NCI-H128 (cell line): Measurements from ENCODE around the gene GNGT2.
"Not testable (repeated sequence)": the region's sequence is repeated elsewhere in the genome, so short reads cannot be mapped to it uniquely, and the experiment has no call there.

Experiments used
- DNase-seq: peaks from one replicate; lab custom pipeline; 2025; ENCODE audit not compliant: unreplicated experiment; lab: John Stamatoyannopoulos, UW

Gene GNGT2

DNA sequence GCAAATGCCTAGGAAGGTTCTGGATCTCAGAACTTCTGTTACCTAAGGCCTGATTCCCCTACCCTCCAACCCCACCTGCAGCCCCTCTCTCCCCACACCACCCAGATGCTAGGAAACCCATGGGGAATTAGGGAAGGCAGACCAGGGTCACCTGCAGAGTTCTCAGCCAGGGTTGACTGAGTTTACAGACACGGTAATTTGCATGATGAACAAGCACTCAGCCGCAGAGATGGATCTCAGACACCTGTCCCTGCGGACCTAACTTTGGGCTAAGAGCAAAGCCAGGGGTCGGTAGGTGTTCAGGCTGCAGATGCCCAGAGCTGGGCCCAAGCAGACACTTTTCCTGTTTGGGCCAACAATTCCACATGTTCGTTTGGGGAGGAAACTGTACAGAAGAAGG, 3.0 kb upstream of the GNGT2 start:
- DNase-seq, result no peak

GRCh38 chr17:49209061-49209571, 1.3 kb downstream of the GNGT2 start:
- DNase-seq, result no peak

GRCh38 chr17:49204516-49204915, 5.9 kb downstream of the GNGT2 start:
- no peak for DNase-seq

GRCh38 chr17:49203796-49204195, 6.6 kb downstream of the GNGT2 start:
- no peak for DNase-seq

GRCh38 chr17:49201481-49201927, 8.9 kb downstream of the GNGT2 start:
- DNase-seq, result no peak

- DNase-seq, result no peak
These were observed 9.8 kb downstream of the GNGT2 start for GRCh38 chr17:49200423-49201083.

DNA sequence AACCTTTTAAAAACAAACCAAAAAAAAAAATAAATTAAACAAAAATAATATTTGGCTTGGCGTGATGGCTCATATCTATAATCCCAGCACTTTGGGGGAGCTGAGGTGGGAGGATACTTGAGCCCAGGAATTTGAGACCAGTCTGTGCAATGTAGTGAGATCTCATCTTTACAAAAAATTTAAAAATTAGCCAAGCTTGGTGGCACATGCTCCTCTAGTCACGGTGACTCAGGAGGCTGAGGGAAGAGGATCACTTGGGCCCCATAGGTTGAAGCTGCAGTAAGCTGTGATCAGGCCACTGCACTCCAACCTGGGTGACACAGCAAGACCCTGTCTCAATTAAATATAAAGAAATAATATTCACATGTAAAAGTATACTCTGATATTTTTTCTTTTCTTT, 12.2 kb downstream of the GNGT2 start:
- no peak for DNase-seq

DNA sequence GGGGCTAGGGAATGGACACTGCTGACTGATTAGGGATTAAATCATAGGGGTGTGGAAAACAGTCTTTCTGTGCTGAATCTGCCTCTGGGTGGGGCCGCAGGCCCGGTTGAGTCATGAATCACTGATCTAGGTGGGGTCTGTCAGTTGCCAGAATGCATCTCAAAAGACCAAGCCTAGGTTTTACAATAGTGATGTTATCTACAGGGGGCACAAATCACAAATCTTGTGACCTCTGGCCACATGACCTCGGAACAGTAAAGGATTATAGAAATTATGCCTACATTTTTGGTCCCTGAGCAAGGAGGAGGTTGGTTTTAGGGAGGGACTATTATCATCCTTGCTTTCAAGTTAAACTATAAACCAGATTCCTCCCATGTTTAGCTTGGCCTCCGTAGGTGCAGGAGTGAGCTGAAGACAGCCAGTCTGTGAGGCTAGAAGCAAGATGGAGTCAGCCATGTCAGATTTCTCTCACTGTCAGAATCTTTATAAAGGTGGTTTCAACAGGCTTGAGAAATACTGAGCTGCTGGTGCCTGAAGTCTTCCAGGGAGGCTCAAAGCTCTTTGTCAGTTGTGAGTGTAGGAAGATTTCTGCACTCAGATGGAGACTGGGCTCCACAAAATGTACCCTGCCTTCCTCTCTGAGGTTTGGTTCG, 12.9 kb downstream of the GNGT2 start:
- no peak for DNase-seq

DNA sequence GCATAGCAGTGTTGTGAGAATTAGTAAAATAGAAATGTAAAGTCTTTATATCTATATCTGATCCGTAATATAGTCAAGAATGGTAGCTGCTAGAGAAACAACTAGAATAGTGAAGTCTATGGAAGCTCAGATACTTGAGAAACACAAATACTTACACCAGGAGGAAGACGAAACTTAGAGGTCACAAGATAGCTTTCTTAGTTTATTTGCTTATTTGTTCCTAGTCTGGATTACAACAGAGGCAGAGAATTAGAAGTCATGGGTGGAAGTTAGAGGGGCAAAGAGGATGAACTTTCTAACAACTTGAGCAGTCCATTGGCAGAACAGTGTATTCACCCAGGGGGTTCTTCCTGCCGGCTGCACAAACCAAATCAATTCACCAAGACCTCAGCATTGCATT, 13.9 kb downstream of the GNGT2 start:
- DNase-seq, result no peak

GRCh38 chr17:49195751-49196150, 14.6 kb downstream of the GNGT2 start:
- no peak for DNase-seq

- no peak for DNase-seq
These were observed 16.1 kb downstream of the GNGT2 start for GRCh38 chr17:49194297-49194607.

- DNase-seq, result no peak
These were observed 16.7 kb downstream of the GNGT2 start for GRCh38 chr17:49193513-49194296.

GRCh38 chr17:49191917-49192741, 18.2 kb downstream of the GNGT2 start:
- peak; percentile 21 for DNase-seq

GRCh38 chr17:49191409-49191916, 18.9 kb downstream of the GNGT2 start:
- DNase-seq, result no peak

- DNase-seq, result no peak
These were observed 19.4 kb downstream of the GNGT2 start for GRCh38 chr17:49190932-49191331.

DNA sequence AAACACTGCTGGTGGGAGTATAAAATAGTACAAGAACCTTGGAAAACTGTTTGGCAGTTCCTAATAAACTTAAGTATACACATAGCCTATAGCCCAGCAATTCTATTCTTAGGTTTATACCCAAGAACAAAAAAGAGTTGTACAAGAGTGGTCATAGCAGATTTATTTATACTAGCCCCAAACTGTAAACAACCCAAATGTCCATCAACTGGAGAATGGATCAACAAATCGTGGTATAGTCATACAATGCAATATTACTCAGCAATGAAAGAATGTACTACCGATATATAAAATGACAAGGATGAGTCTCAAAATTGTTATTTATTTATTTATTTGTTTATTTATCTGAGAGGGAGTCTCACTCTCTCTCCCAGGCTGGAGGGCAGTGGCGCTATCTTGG, 23.1 kb downstream of the GNGT2 start:
- DNase-seq, result no peak

DNA sequence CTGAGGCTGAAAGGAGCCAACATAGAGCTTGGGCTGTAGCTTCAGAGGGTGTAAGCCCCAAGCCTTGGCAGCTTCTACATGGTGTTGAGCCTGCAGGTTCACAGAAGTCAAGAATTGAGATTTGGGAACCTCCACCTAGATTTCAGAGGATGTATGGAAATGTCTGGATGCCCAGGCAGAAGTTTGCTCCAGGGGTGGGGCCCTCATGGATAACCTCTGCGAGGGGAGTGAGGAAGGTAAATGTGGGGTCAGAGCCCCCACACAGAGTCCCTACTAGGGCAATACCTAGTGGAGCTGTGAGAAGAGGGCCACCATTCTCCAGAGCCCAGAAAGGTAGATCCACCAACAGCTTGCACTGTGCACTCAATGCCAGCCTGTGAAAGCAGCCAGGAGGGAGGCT, 25.0 kb downstream of the GNGT2 start:
- not testable (repeated sequence) for DNase-seq

DNA sequence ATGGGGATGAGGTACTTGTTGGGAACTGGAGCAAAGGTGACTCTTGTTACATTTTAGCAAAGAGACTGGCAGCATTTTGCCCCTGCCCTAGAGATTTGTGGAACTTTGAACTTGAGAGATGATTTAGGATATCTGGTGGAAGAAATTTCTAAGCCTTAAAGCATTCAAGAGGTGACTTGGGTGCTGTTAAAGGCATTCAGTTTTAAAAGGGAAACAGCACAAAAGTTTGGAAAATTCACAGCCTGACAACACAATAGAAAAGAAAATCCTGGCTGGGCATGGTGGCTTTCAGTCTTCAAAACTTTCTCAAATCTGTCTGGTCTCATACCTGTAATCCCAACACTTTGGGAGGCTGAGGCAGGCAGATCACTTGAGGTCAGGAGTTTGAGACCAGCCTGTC, 25.9 kb downstream of the GNGT2 start:
- DNase-seq, result not testable (repeated sequence)

GRCh38 chr17:49183801-49184200, 26.6 kb downstream of the GNGT2 start:
- DNase-seq, result no peak

- no peak for DNase-seq
These were observed 27.0 kb downstream of the GNGT2 start for GRCh38 chr17:49183341-49183740.
